Stimulated activated naive CD4-positive, alpha-beta T cell treated with Interleukin-2 at 50 U/mL for 16 hours (primary cell): ENCODE results near the gene KDM3A.
"Not testable (repeated sequence)": the region's sequence is repeated elsewhere in the genome, so short reads cannot be mapped to it uniquely, and the experiment has no call there.

Experiments used
- DNase-seq: peaks from one replicate; lab custom pipeline; 2025; lab: John Stamatoyannopoulos, UW

The KDM3A gene

DNA sequence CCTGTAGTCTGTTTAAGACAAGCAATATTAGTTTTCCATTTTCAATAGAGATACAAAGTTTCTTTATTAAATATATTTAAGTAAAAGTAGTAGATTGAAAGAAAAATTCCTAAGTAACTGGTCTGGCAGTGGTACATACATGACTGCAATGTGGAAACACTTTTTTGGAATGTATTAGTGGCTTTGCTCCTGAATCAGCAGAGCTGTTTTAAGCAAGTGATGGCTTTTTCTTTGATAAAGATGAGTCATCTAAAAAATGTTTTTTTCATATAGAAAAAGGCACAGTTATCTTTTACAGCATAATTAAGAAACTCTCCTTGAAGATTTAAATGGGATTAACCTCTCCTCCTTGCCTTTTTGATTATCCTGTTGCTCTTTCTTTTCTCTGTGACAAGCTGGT lies 34.9 kb downstream of the KDM3A start:
- DNase-seq, result no peak

- DNase-seq, result no peak
Observed at GRCh38 chr2:86476918-86477317, 35.7 kb downstream of the KDM3A start.

DNA sequence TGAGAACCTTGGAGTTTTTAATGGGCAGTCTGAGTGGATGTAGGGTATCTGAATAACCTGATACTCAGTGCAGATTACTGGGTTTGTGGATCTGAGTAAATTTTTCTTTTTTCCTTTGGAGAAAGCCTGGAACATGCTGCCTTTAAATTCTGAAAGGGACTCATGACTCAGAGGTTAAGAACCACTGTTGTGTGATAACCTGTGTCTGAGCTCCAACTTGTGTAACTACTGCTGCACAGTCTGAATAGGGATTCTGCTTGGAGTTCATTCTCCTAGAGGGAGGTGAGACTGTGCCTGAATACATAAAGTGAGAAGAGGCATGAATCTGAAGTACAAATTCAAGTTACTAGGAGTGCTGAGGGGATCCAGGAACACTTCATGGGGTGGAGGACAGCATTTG lies 36.2 kb downstream of the KDM3A start:
- no peak for DNase-seq

DNA sequence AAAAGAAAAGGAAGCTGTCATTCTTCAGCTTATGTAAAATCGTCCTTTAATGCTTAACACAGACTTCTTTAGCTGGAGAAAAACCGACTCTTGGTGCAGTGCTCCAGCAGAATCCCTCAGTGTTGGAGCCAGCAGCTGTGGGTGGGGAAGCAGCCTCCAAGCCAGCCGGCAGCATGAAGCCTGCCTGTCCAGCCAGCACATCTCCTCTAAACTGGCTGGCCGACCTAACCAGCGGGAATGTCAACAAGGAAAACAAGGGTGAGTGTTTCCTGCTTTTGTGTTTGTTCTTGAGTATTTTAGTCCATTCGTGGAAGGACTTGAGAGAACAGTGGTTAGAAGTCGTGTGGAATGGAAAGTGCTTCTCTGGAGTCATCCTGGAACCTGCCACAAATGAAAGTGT lies 38.9 kb downstream of the KDM3A start:
- DNase-seq, result no peak

DNA sequence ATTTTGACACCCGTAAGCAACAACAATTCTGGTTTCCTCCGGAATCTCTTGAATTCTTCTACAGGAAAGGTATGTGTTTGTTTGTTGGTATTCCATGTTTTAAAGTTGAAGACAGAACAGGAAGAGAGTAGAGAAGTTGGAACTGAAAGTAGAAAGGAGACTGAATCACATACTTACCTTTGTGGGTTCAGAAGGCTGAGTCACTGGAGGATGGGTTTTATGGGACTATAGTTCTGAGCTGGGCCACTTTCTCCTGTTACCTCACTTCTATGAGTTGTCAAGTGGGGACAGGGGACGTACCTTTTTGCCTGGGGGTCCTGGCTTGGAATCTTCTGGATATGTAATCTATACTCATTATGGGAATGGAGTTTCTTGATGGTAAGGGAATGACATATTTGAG lies 40.9 kb downstream of the KDM3A start:
- DNase-seq, result no peak

DNA sequence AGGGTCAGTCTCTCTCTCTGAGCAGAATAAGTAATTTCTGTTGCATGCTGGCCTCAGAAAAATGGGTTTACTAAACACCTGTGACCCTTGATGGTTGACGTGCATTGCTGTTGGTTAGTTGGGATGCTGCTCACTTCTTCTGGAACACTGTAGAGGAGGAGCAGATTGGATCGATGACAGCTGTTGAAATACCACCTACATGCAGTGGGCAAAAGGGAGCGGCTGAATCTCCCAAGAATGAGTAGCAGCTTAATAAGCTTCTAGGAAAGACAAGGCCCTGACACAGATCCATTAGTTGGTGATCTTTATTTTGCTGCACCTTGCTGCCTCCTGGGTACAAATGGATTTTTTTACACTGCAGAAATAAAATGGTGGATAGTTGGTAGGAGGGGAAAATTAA lies 43.2 kb downstream of the KDM3A start:
- no peak for DNase-seq

- no peak for DNase-seq
Observed at GRCh38 chr2:86485103-86485502, 43.9 kb downstream of the KDM3A start.

GRCh38 chr2:86485802-86486201 lies 44.6 kb downstream of the KDM3A start:
- no peak for DNase-seq

GRCh38 chr2:86487062-86487461 lies 45.9 kb downstream of the KDM3A start:
- DNase-seq, result no peak

DNA sequence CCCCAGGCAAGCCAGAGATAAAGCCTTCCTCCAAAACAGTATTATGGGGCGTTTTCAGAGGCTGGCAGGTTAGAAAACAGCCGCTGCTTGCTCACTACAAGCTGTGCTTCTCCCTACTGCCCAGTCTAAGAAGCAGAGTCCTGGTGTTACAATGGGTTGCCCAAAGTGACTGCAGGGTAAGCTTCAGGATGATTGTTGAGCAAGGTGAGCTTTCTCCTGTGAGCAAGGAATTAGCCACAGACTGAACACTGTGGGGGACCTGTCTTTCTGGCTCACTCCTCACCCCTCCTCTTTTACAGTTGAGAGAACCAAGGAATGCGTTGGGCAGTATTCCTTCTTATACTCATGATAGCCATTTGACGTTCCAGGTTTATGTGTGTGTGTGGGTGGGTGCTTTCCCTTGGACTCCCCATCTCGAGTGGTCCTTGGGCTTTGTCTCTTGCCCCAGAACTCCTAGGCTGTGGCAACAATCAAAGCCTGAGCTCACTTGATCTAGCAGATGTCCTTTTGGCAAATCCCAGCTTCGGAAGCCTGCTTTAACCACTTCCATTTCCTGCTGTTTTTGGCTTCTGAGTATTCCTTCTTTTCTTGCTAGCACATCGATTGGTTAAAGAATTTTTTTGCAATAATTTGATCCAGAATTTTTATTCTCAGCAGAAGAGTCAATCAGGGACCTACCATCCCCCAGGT lies 47.5 kb downstream of the KDM3A start:
- DNase-seq, result no peak

GRCh38 chr2:86489542-86489941 lies 48.4 kb downstream of the KDM3A start:
- DNase-seq, result no peak

DNA sequence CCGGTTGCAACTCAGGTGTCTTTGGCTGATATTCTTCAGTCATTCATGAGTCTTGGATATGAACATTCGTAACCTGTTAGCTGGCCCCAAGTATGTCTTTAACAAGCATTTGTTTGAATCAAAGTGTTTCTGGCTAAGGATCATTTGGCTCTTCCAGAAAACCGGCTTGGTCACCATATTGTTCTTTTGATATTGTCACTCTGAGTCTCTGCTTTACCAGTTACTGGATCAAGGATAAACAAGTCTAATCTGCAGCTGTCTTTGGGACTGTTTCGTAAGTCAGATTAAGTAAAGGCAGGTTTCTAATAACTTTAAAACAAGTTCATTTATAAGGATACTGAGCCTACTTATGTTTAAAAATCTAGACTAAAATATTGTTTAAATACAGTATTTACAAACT lies 49.1 kb downstream of the KDM3A start:
- no peak for DNase-seq

DNA sequence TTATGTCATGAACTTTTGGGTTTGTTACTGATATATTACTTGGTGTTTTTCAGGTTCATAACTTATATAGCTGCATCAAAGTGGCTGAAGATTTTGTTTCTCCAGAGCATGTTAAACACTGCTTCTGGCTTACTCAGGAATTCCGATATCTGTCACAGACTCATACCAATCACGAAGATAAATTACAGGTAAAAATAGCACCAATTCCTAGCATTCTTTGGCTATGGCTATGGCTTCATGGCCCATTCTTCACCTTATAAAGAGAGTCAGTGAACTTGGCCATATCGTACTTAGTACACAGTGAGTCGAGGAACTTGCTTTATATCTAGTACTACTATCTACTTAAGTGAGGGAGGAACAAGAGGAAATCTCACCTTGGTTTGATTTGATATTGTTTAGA lies 49.9 kb downstream of the KDM3A start:
- no peak for DNase-seq

DNA sequence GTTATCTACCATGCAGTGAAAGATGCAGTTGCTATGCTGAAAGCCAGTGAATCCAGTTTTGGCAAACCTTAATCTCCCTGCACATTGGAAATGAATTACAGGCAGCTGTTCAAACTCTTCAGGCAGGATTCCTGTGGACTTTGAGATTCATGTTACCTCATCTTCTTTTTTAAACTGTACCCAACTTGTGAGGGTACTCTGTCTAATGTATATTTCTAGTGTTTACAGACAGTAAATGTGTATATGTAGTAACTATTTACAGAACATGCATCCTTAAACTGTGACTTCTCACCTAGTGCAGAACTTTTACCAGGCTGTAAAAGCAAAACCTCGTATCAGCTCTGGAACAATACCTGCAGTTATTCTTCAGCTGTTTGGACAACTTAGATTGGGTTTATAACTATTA lies 50.9 kb downstream of the KDM3A start:
- DNase-seq, result no peak

- not testable (repeated sequence) for DNase-seq
Observed at GRCh38 chr2:86496391-86496790, 55.2 kb downstream of the KDM3A start.

- DNase-seq, result no peak
Observed at GRCh38 chr2:86498468-86499260, 57.5 kb downstream of the KDM3A start.

DNA sequence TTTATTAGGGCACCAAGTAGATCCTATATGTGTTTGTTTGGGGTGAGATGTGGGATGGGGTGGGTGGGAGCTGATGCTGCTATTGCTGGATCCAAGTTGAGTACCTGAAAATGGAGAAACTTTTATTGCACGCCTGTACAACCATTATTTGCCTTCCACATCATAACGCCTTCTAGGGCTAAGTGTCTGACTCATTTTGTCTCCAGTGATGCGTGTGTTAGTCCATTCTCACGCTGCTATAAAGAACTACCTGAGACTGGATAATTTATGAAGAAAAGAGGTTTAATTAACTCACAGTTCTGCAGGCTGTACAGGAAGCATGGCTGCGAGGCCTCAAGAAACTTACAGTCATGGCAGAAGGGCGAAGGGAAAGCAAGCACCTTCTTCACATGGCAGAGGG lies 58.2 kb downstream of the KDM3A start:
- DNase-seq, result no peak

DNA sequence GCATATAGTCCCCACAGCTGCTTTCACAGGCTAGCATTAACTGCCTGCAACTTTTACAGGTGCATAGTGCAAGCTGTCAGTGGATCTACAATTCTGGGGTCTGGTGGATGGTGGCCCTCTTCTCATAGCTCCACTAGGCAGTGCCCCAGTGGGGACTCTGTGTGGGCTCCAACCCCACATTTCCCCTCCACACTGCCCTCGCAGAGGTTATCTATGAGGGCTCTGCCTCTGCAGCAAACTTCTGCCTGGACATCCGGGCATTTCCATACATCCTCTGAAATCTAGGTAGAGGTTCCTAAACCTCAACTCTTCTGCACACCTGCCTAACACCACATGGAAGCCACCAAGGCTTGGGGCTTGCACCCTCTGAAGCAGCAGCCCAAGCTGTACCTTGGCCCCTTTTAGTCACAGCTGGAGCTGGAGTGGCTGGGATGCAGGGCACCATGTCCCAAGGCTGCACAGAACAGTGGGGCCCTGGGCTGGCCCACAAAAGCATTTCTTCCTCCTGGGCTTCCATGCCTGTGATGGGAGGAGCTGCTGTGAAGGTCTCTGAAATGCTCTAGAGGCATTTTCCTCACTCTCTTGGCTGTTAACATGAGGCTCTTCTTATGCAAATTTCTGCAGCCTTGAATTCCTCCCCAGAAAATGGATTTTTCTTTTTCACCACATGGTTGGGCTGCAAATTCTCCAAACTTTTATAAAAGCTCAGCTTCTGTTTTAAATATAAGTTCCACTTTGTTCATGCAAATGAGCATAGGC lies 59.3 kb downstream of the KDM3A start:
- DNase-seq, result no peak

DNA sequence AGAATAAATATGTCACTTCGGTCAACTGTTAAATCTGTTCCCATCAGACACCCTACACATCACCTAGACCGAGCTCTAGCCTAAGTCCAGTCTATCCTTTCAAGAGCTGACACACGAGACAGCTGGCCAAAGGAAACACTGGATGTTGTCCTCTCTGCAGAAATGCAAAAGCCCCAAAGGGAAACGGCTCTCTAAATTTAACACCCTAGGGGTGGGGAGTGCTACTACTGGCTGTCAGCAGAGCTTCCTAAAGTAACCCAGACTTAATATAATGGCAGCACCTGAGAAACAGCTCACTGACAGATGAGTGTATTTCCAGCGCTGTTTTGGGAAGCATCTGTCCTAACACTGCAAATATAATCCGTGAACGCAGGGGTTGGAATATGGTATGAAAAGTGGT lies 66.4 kb downstream of the KDM3A start:
- no peak for DNase-seq

- no peak for DNase-seq
Observed at GRCh38 chr2:86510436-86510933, 69.3 kb downstream of the KDM3A start.

DNA sequence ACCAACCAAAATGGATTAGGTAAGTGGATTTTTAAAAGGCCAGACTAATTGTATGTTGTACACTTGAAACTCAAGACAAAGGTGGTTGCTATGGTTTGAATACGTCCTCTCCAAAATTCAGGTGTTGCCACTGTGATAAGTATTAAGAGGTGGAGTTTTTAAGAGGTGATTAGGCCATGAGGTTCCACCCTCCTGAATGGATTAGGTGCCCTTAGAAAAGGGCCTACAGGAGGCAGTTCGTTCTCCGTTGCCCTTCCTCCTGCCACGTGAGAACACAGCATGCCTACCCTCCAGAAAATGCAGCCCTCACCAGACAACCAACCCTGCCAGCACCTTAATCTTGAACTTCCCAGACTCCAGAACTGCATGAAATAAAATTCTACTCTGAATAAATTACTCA lies 70.9 kb downstream of the KDM3A start:
- DNase-seq, result no peak

GRCh38 chr2:86512892-86513291 lies 71.7 kb downstream of the KDM3A start:
- DNase-seq, result no peak
